HepG2 (cell line): ENCODE results near the gene ADAT3. TPM values are rescaled to one million over a fixed set of nuclear protein-coding genes. Genes with fewer than 3 reads are reported as not detected.

Experiments
- CTCF ChIP-seq: sonication (generic); formaldehyde crosslinking; IDR thresholded peaks from 2 replicates; pipeline ENCODE4 v1.5.0; 2020; ENCODE audit warnings: mild to moderate bottlenecking, missing genetic modification reagents, moderate library complexity
- ERF ChIP-seq: IDR thresholded peaks from 2 replicates; pipeline ENCODE4 v1.6.1; 2018; ENCODE audit warnings: missing biosample characterization, missing genetic modification reagents
- FOXJ3 ChIP-seq: sonication (generic); formaldehyde crosslinking; IDR thresholded peaks from 2 replicates; pipeline ENCODE4 v1.4.0; 2020; ENCODE audit warnings: missing genetic modification reagents, mild to moderate bottlenecking, borderline replicate concordance
- HDAC2 ChIP-seq: sonication (generic); formaldehyde crosslinking; IDR thresholded peaks from 2 replicates; pipeline ENCODE4 v1.4.0; 2020; ENCODE audit warnings: missing genetic modification reagents
- HHEX ChIP-seq: IDR thresholded peaks from 2 replicates; pipeline ENCODE4 v1.6.1; 2016; ENCODE audit warnings: control low read depth
- KDM6A ChIP-seq: IDR thresholded peaks from 2 replicates; pipeline ENCODE4 v1.6.1; 2016; ENCODE audit warnings: low read depth
- NCOA2 ChIP-seq: sonication (generic); formaldehyde crosslinking; IDR thresholded peaks from 2 replicates; pipeline ENCODE4 v1.8.0; 2022; ENCODE audit warnings: inconsistent platforms
- NCOR1 ChIP-seq: fragments of 200-600 bp; sonication (generic); IDR thresholded peaks from 2 replicates; pipeline ENCODE4 v1.7.0; 2017; ENCODE audit warnings: antibody characterized with exemption, low read length, borderline replicate concordance
- NFYB ChIP-seq: sonication (generic); formaldehyde crosslinking; IDR thresholded peaks from 2 replicates; pipeline ENCODE4 v1.4.0; 2020; ENCODE audit warnings: missing genetic modification reagents
- PATZ1 ChIP-seq: sonication (generic); formaldehyde crosslinking; IDR thresholded peaks from 2 replicates; pipeline ENCODE4 v1.4.0; 2020; ENCODE audit warnings: missing genetic modification reagents
- SIN3A ChIP-seq: IDR thresholded peaks from 2 replicates; pipeline ENCODE4 v1.6.1; 2011; ENCODE audit warnings: low read depth, mild to moderate bottlenecking, control low read depth, low read length, borderline replicate concordance
- ZBED4 ChIP-seq: sonication (generic); formaldehyde crosslinking; IDR thresholded peaks from 2 replicates; pipeline ENCODE4 v1.4.0; 2020; ENCODE audit warnings: missing genetic modification reagents, borderline replicate concordance
- ZBTB1 ChIP-seq: sonication (generic); formaldehyde crosslinking; IDR thresholded peaks from 2 replicates; pipeline ENCODE4 v1.4.0; 2020; ENCODE audit warnings: missing genetic modification reagents, borderline replicate concordance
- ZBTB42 ChIP-seq: sonication (generic); formaldehyde crosslinking; IDR thresholded peaks from 2 replicates; pipeline ENCODE4 v1.5.0; 2020; ENCODE audit warnings: mild to moderate bottlenecking, missing genetic modification reagents
- ZC3H13 ChIP-seq: sonication (generic); formaldehyde crosslinking; IDR thresholded peaks from 2 replicates; pipeline ENCODE4 v1.8.1; 2023; ENCODE audit warnings: mild to moderate bottlenecking, missing genetic modification reagents, moderate library complexity
- ZFAT ChIP-seq: sonication (generic); formaldehyde crosslinking; conservative IDR thresholded peaks from 2 replicates; pipeline ENCODE4 v1.8.1; 2023; ENCODE audit warnings: missing genetic modification reagents, inconsistent platforms
- ZNF317 ChIP-seq: sonication (generic); formaldehyde crosslinking; IDR thresholded peaks from 2 replicates; pipeline ENCODE4 v1.5.0; 2020; ENCODE audit warnings: mild to moderate bottlenecking, missing genetic modification reagents
- ZNF337 ChIP-seq: sonication (generic); formaldehyde crosslinking; IDR thresholded peaks from 2 replicates; pipeline ENCODE4 v1.5.1; 2020; ENCODE audit warnings: missing genetic modification reagents, low read depth, mild to moderate bottlenecking, borderline replicate concordance
- ZNF484 ChIP-seq: sonication (generic); formaldehyde crosslinking; IDR thresholded peaks from 2 replicates; pipeline ENCODE4 v1.5.1; 2020; ENCODE audit warnings: mild to moderate bottlenecking, low read depth, missing genetic modification reagents, borderline replicate concordance
- ZNF530 ChIP-seq: sonication (generic); formaldehyde crosslinking; IDR thresholded peaks from 2 replicates; pipeline ENCODE4 v1.5.0; 2020; ENCODE audit warnings: low read depth, mild to moderate bottlenecking, missing genetic modification reagents
- ZNF605 ChIP-seq: sonication (generic); formaldehyde crosslinking; IDR thresholded peaks from 2 replicates; pipeline ENCODE4 v1.8.0; 2022; ENCODE audit warnings: mild to moderate bottlenecking, missing genetic modification reagents
- ZNF607 ChIP-seq: sonication (generic); formaldehyde crosslinking; IDR thresholded peaks from 2 replicates; pipeline ENCODE4 v1.5.1; 2020; ENCODE audit warnings: missing genetic modification reagents, mild to moderate bottlenecking, borderline replicate concordance
- ZNF883 ChIP-seq: sonication (generic); formaldehyde crosslinking; IDR thresholded peaks from 2 replicates; pipeline ENCODE4 v1.5.1; 2020; ENCODE audit warnings: mild to moderate bottlenecking, missing genetic modification reagents; ENCODE audit errors: not compliant biosample characterization
- polyA plus RNA-seq, 8 experiments: library from polyadenylated mRNA; depleted of rRNA in 3 of 8; stranded (reverse) in 7 of 8; unstranded in 1 of 8; fragments of >200 nt; fragmentation: Illumina TruSeq in 4 of 8; extraction: Trizol in 4 of 8; gene quantifications; 2 replicates each; pipeline versions ENCODE4 v1.2.1 to v1.2.3, GENCODE V29; 2011 to 2016; ENCODE audit warnings: low read depth in 4 of 8, missing spikeins in 1 of 8, mixed read lengths in 1 of 8; ENCODE audit not compliant: insufficient read depth in 1 of 8
- total RNA-seq, 5 experiments: library from RNA; depleted of rRNA; stranded (reverse); fragments of >200 nt; fragmentation: Illumina TruSeq; extraction: Trizol; gene quantifications; 2 replicates each; pipeline ENCODE4 v1.2.3, GENCODE V29; 2016; ENCODE audit warnings: low read depth in 1 of 5

ADAT3 gene
- total and polyA plus RNA-seq, 2 of the 13 experiments (the other 11 are each of a cell fraction or from before 2014, with no cell fraction given) = 0.95 to 3.5 TPM

- TF ChIP-seq ZNF317 (no peak), ZBTB1 (CRISPR knock-in tag) (no peak), ZNF883 (no peak), ZNF607 (CRISPR knock-in tag) (0 out of 2 replicates have a peak, but pooled peaks have one; percentile 24), ZBED4 (CRISPR knock-in tag) (peak; percentile 47; the same call in 1 of the 2 replicates), PATZ1 (peak; percentile 88), CTCF (CRISPR knock-in tag) (peak; percentile 40; the same call in 1 of the 2 replicates), NFYB (CRISPR knock-in tag) (no peak), ZFAT (CRISPR knock-in tag) (no peak), ZNF337 (CRISPR knock-in tag) (no peak), NCOR1 (peak; percentile 42; the same call in 1 of the 2 replicates), NCOA2 (CRISPR knock-in tag) (no peak), ZNF484 (CRISPR knock-in tag) (no peak), KDM6A (CRISPR knock-in tag) (0 out of 2 replicates have a peak, but pooled peaks have one; percentile 36), ZNF605 (no peak), ZBTB42 (no peak), ZNF530 (CRISPR knock-in tag) (no peak), ZC3H13 (CRISPR knock-in tag) (peak; percentile 42; the same call in 1 of the 2 replicates), HHEX (no peak), SIN3A (peak; percentile 96; the same call in 1 of the 2 replicates), ERF (CRISPR knock-in tag) (no peak), FOXJ3 (CRISPR knock-in tag) (0 out of 2 replicates have a peak, but pooled peaks have one; percentile 51), HDAC2 (CRISPR knock-in tag) (peak; percentile 61; the same call in 1 of the 2 replicates)
Measured at GRCh38 chr19:1860042-1860775, 45.0 kb upstream of the ADAT3 start (continued).
